Natural killer cell (primary cell): ENCODE data around the gene COL23A1. TPM values are rescaled to one million over a fixed set of nuclear protein-coding genes. Genes with fewer than 3 reads are reported as not detected.
A peak's percentile ranks its signal among the peaks of the same experiment; 100 is the strongest.

Source experiments
- ATAC-seq, 3 donors: fragments of 150-1000 bp in 2 of 3; fragments of 200-7000 bp in 1 of 3; cut with Tn5 transposase; 1 replicate in 1 of 3; 2 replicates in 2 of 3; pipeline ENCODE4 v1.10.0; 2021; ENCODE audit warnings: mild to moderate bottlenecking in 2 of 3, moderate library complexity in 2 of 3
- DNase-seq, 2 donors: peaks; one replicate each; pipeline versions ENCODE4 v3.0.0 to v3.0.0-alpha.2; 2013 to 2021; ENCODE audit warnings: mixed read lengths in 1 of 2
- H3K27ac ChIP-seq: one replicate; pipeline ENCODE4 v1.5.1; 2013; ENCODE audit warnings: mild to moderate bottlenecking, low read length
- H3K27me3 ChIP-seq: one replicate; pipeline ENCODE4 v1.6.1; 2013; ENCODE audit warnings: low read length; ENCODE audit not compliant: control insufficient read depth, insufficient read depth
- H3K36me3 ChIP-seq: one replicate; pipeline ENCODE4 v1.6.1; 2013; ENCODE audit warnings: low read length; ENCODE audit not compliant: control insufficient read depth, insufficient read depth
- H3K4me1 ChIP-seq: one replicate; pipeline ENCODE4 v1.6.1; 2013; ENCODE audit warnings: low read length; ENCODE audit not compliant: control insufficient read depth, insufficient read depth
- H3K4me3 ChIP-seq: one replicate; pipeline ENCODE4 v1.5.1; 2013; ENCODE audit warnings: low read length
- H3K9me3 ChIP-seq: one replicate; pipeline ENCODE4 v1.6.1; 2013; ENCODE audit warnings: low read length; ENCODE audit not compliant: control insufficient read depth, insufficient read depth
- H3K27ac Mint-ChIP-seq, 2 donors: one replicate each; pipeline ENCODE4 v1.8.0; 2022; ENCODE audit warnings: mild to moderate bottlenecking in 2 of 2, mixed read lengths in 2 of 2, moderate library complexity in 1 of 2
- H3K27me3 Mint-ChIP-seq, 2 donors: one replicate each; pipeline ENCODE4 v1.8.0; 2022; ENCODE audit warnings: low read depth in 2 of 2, mixed read lengths in 2 of 2
- H3K36me3 Mint-ChIP-seq: one replicate; pipeline ENCODE4 v1.8.0; 2022; ENCODE audit warnings: mixed read lengths
- H3K4me1 Mint-ChIP-seq, 2 donors: one replicate each; pipeline ENCODE4 v1.8.0; 2022; ENCODE audit warnings: mixed read lengths in 2 of 2
- H3K4me3 Mint-ChIP-seq: one replicate; pipeline ENCODE4 v1.8.0; 2022; ENCODE audit warnings: mild to moderate bottlenecking, moderate library complexity, mixed read lengths
- H3K9me3 Mint-ChIP-seq, 2 donors: one replicate each; pipeline ENCODE4 v1.8.0; 2022; ENCODE audit warnings: mixed read lengths in 2 of 2
- WGBS: methylation state at CpG from one replicate; pipeline ENCODE4 v1.1.7; 2013; ENCODE audit warnings: missing lambda C conversion rate; ENCODE audit not compliant: insufficient coverage; 5-methylcytosine and 5-hydroxymethylcytosine counted together
- intact Hi-C: fragments of 100-400 bp; cut with micrococcal nuclease; formaldehyde crosslinking; loops from one replicate; pipeline ENCODE4 v1.14.2; 2022
- total RNA-seq, 4 donors: library from RNA; stranded (reverse); fragments of 120-200 nt in 1 of 4; gene quantifications; one replicate each; pipeline versions ENCODE4 v1.2.3 to v1.2.4, GENCODE V29; 2013 to 2022
- TF ChIP-seq, protein P1 (sequence below): fragments of 200-600 bp; IDR thresholded peaks from one replicate; pipeline ENCODE4 v1.8.0; 2022; ENCODE audit warnings: antibody characterized with exemption

Gene COL23A1
- total RNA-seq, 3 donors from 2014 or later (not counting 1 experiment from before 2014, with no cell fraction given) = 0.15 TPM; not detected in 2

DNA sequence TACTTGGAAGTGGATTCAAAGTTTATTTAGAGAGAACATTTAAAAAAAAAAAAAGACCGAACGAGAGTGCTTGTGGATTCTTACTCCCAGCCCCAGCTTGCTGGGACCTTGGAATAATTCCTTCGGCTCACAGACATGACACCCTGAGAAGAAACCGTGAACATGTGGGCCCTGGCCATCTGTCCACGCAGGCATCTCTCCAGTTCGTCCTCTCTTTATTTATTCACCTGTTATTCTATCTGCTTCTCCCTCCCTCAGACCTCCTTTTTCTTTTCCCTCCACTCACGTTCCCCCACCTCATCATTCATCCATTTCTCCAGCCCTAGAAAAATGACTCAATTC is 263.8 kb downstream of the COL23A1 start:
- H3K4me3 ChIP-seq = no peak overlapping the region
- no peaks in the 10 kb centered on the region for H3K4me1 ChIP-seq
- no peak for DNase-seq
- intact Hi-C loops = no loop called here
- 84% methylated on average over 7 of the region's 7 CpGs for WGBS
- TF ChIP-seq, protein P1, sequence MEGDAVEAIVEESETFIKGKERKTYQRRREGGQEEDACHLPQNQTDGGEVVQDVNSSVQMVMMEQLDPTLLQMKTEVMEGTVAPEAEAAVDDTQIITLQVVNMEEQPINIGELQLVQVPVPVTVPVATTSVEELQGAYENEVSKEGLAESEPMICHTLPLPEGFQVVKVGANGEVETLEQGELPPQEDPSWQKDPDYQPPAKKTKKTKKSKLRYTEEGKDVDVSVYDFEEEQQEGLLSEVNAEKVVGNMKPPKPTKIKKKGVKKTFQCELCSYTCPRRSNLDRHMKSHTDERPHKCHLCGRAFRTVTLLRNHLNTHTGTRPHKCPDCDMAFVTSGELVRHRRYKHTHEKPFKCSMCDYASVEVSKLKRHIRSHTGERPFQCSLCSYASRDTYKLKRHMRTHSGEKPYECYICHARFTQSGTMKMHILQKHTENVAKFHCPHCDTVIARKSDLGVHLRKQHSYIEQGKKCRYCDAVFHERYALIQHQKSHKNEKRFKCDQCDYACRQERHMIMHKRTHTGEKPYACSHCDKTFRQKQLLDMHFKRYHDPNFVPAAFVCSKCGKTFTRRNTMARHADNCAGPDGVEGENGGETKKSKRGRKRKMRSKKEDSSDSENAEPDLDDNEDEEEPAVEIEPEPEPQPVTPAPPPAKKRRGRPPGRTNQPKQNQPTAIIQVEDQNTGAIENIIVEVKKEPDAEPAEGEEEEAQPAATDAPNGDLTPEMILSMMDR = no peak
- no peaks in the 10 kb centered on the region for H3K36me3 ChIP-seq
- peaks cover 0 to 7% of the 10 kb centered on the region in 2 donors for H3K27me3 Mint-ChIP-seq
- H3K36me3 Mint-ChIP-seq = no peaks in the 10 kb centered on the region
- H3K27ac Mint-ChIP-seq = no peak overlapping the region
- no peaks in the 10 kb centered on the region for H3K4me1 Mint-ChIP-seq
- H3K9me3 Mint-ChIP-seq = no peaks in the 10 kb centered on the region
- H3K9me3 ChIP-seq = no peaks in the 10 kb centered on the region
- no peak overlapping the region for H3K4me3 Mint-ChIP-seq
- H3K27ac ChIP-seq = no peak overlapping the region
- no peak for ATAC-seq
- no peaks in the 10 kb centered on the region for H3K27me3 ChIP-seq

DNA sequence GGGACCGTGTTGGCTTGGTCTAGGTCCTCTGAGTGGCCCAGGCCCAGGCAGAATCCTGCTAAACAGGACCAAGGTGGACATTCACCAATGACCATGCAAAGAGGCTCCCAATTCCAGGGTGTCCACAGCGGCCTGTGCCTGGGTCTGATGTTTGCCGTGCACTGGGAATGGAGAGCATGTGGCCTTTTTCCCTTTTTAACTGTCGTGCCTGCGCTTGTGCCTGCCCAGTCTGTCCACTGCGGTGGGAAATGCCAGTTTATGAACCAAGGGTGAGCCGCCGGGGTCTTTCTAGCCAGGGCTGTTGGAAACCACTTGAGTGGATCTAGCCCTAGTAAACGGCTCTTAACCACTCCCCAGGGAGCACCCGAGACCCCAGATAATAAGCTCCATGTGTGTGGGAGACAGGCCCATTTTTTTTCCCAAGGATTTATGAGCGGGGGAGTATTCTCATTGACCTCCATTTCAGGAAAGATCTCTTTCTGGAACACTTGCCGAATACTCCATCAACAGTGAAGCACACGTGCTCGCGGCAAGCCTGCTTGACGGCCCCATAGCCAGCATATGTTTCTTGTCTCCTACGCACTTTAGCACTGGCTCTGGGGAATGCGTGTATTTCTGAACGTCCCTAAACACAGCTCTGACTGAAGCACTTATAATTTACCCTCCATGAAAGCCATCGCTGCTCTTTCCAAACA is 264.4 kb downstream of the COL23A1 start:
- Histone ChIP-seq H3K27ac (no peak overlapping the region), H3K27me3 (no peaks in the 10 kb centered on the region), H3K4me1 (no peaks in the 10 kb centered on the region), H3K4me3 (no peak overlapping the region), H3K36me3 (no peaks in the 10 kb centered on the region), H3K9me3 (no peaks in the 10 kb centered on the region)
- H3K9me3 Mint-ChIP-seq = no peaks in the 10 kb centered on the region
- H3K36me3 Mint-ChIP-seq = no peaks in the 10 kb centered on the region
- WGBS = 92% methylated on average over 18 of the region's 20 CpGs
- H3K4me3 Mint-ChIP-seq = no peak overlapping the region
- DNase-seq (no peak), ATAC-seq (no peak)
- TF ChIP-seq, protein P1 = no peak
- H3K27me3 Mint-ChIP-seq = peaks cover 0 to 7% of the 10 kb centered on the region in 2 donors
- intact Hi-C loops = no loop called here
- H3K27ac Mint-ChIP-seq = no peak overlapping the region
- H3K4me1 Mint-ChIP-seq = no peaks in the 10 kb centered on the region

DNA sequence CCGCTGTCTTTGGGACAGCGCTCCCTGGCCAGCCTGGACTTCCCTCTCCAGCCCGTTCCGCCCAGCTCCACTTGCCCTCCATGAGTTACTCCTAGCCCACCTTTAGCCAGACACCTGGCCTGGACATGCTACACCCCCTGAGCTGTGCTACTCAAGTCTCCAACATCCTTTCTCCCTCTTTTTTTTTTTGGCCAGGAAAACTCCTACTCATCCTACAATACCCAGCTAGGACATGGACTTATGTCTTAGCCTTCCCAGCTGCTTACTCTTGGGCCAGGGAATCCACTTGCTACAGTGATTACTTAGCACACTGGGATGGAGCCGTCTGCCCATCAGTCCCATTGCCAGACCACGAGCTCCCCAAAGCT is 264.9 kb downstream of the COL23A1 start:
- Histone ChIP-seq H3K4me1 (no peaks in the 10 kb centered on the region), H3K4me3 (no peak overlapping the region), H3K27ac (no peak overlapping the region), H3K36me3 (no peaks in the 10 kb centered on the region), H3K27me3 (no peaks in the 10 kb centered on the region), H3K9me3 (no peaks in the 10 kb centered on the region)
- TF ChIP-seq, protein P1 = no peak
- intact Hi-C loops = no loop called here
- Mint-ChIP-seq H3K36me3 (no peaks in the 10 kb centered on the region), H3K9me3 (no peaks in the 10 kb centered on the region), H3K27ac (peak overlapping the region in 1 of 2 donors; percentile 3), H3K4me3 (no peak overlapping the region), H3K4me1 (no peaks in the 10 kb centered on the region), H3K27me3 (peaks cover 0 to 7% of the 10 kb centered on the region in 2 donors)
- no peak for ATAC-seq
- WGBS = 91% methylated on average over 6 of the region's 6 CpGs
- no peak for DNase-seq
